MV-4-11 (cell line): ENCODE results near the gene DAO.
"Not testable (repeated sequence)": the region's sequence is repeated elsewhere in the genome, so short reads cannot be mapped to it uniquely, and the experiment has no call there.

Experiments used
- DNase-seq: peaks from one replicate; lab custom pipeline; 2025; lab: John Stamatoyannopoulos, UW

Gene DAO

DNA sequence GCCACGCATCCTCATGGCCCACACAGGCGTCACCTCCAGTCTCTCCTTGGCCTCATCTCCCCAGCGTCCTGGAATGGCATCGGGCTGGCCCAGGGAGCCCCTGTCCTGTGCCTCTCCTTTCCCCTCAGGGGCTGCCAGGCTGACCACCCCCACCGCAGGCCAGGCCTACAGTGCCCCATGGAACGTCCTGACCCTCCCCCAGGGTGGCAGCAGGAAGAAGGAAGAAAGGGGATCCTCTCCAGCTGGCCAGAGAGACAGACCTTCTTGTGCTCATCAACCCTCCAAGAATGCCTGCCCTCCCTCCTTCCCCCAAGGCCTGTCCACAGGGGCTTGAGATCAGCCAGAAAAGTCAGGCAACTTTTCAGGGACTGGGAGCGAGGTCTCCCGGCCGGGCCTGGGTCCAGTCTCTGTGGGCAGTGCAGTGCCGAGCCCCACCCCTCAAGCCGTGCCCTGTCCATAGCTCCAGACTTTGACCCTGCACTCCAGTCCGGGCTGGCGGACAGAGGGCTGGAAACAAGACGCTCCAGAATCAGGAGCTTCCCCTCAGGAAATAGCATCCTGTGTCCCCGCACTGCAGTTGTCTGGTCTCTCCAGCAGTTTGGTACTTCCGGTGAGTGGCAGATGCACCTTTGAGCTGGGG, at the start of gene DAO:
TSS of gene DAO (plus strand) at position 478 of the 640 bp plus-strand sequence. CDS start 4,915 bp downstream, outside the sequence.
- DNase-seq = no peak

DNA sequence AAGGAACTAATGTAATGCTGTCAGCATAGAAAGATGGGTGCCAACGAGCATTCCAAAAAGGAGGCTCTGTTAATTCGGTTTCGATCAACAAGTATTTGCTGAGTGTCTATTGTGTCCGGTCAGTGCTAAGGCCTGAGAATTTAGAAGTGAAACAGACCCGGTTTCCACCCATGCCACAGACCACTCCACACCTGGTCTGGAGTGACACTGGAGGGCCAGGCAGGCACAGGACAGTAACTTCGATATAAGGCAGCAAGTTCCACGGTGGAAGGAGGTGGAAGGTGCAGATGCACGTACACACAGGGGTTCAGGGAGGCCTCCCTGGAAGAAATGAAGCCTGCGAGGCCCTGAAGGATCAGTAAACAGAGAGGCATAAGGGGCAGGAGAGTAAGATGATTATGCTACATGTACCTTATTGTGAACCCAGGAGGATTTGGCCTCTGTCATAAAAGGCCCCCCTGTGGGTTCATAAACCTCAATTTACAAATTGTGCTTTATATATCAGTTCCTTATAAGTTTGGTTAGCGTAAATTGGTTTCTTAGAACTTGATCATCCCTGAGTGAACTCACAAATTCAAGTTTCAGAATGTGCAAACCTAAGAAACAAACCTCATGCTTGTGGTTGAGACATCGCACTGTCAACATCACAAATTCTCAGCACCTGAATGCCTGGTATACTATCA, 48.4 kb upstream of the DAO start:
- DNase-seq = no peak

DNA sequence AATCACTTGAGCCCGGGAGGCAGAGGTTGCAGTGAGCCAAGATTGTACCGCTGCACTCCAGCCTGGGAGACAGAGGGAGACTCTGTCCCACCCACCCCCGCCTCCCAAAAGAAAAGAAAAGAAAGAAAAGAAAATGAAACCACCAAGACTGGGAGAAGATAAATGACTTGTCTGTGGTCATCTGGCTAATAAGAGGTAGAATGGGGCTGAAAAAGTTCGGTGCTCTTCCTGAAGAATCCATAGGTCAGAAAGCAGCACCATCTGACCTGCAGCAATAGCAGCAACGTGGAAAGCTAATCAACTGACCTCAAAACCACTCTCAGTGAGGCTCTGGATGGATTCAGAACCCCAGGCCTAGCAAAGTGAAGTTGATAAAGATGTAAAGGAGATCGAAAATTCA, 47.7 kb upstream of the DAO start:
- DNase-seq = no peak

DNA sequence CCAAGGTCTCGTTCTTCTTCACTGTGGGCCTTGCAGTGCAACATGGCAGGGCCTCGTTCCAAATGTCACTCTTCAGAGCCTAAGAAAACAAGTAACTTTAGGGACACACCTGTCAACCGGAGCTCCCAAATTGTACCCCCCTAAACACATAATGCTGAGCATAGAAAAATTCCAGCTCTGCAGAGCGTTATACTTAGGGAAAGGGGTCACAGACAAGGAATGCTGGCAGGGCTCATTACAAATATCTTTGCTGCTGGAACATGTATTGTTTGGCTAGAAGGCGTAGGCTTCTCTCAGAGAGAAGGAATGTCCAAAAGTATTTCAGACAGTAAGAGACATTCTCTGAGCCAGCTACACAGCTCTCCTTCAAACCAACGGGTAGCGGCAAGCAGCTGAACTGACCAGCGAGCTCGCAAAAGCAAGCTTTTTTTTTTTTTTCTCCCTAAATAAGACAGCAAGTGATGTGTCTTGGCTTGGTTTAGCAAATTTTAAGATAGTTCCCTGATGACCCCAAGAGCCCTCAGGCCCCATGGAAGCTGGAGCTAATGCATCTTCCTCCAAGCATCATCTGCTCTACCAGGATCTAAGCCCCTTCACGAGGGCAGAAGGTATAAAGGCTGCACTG, 47.0 kb upstream of the DAO start:
- no peak for DNase-seq

DNA sequence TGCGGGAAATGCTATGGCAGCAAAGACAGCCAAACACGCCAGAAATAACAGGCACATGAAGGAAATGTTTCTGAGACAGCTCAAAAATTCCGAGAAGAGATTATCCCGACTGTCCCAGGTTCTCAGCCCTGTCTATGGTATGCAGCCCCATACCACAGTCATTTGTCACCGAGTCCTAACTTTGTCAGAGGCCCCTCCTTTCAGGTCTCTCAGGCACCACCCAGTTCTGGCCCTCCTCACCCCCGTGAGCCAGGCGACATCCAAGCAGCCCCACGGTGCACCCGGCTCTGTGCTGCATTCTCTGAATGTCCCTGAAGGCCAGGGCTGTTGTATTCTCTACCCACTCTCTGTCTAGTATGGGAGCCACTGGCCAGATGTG, 46.5 kb upstream of the DAO start:
- no peak for DNase-seq

DNA sequence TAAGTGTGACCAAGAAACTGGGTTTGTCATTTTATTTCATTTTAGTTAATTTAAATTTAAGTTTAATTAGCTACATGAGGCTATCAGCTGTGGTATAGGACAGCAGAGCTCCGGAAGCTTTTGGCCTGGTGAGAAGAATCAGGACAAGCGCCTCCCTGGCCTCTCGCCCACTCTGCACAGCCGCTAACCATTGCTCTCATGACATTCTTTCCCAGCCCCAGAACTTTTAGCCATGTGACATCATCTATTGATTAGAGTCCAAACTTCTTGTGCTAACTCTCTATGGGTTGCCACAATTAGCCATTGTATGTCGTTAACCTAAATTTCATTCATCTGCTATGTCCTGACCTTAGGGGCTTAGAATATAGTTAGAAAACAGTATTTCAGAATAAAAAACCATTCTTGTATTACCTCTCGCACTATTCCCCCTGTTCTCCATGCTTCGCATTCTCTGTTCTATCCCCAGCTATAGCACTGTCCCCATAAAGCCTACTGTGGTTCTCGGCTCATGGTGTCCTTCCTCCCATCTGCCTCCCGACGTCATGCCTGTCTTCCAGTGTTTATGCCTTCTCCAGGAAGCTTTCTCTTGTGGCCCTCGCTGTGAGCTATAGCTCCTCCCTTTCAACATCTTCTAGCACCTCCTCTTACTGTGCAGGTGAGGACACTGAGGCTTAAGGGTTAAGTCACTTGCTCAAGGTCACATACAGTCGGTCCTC, 46.0 kb upstream of the DAO start:
- DNase-seq = no peak

DNA sequence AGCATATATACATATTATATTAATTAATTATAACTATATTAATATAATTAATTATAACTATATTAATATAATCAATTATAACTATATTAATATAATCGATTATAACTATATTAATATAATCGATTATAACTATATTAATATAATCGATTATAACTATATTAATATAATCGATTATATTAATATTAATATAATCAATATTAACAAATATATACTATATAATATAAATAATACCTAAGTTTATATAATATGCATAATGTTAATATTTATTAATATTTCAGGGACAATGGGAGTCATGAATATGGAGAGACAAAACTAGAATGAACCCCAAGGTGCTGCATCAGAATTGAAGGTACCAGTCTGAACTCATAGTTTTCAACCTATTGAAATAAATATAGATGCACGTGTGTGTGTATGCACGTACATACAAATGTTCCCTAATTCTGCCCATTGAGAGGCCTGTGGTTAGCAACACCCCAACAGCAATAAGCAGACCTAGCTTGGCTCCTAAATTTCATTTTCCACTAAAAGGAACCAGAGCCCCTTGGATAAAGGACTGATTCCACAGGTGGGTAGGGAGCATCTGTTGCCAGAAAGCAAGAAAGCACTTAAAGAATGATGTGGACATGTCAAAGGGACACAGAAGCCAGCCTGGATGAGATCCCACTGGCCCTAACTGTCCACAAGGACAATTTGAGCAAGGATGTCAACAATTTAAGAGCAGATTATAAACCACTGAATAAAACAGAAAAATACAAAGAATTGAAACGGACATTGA, 43.8 kb upstream of the DAO start:
- DNase-seq = no peak

DNA sequence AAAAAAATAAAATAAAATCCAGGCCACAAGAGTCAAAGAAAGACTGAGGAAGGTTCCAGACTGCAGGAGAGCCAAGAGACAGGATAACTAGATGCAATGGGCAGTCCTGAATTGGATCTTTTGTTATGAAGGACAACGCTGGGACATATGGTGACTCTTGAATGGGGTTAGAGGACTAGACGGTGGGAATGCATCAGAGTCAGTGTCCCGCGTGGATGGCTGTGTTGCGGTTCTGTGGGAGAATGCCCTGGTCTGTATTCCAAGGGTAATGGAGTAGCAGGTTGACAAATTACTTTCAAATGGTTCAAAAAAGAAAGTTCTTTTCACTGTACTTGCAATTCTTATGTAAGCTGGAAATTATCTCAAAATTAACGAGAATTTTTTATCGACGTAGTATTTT, 42.7 kb upstream of the DAO start:
- no peak for DNase-seq

DNA sequence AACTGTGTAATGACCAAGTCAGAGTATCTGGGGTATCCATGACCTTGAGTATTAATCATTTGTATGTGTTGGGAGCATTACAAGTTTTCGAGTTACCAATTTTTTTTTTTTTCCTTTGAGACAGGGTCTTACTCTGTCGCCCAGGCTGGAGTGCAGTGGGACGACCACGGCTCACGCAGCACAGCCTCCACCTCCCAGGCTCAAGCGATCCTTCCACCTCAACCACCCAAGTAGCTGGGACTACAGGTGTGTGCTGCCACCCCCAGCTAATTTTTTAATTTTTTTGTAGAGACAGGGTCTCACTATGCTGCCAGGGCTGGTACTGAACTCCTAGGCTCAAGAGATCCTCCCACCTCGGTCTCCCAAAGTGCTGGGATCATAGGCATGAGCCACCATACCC, 42.2 kb upstream of the DAO start:
- DNase-seq = no peak

DNA sequence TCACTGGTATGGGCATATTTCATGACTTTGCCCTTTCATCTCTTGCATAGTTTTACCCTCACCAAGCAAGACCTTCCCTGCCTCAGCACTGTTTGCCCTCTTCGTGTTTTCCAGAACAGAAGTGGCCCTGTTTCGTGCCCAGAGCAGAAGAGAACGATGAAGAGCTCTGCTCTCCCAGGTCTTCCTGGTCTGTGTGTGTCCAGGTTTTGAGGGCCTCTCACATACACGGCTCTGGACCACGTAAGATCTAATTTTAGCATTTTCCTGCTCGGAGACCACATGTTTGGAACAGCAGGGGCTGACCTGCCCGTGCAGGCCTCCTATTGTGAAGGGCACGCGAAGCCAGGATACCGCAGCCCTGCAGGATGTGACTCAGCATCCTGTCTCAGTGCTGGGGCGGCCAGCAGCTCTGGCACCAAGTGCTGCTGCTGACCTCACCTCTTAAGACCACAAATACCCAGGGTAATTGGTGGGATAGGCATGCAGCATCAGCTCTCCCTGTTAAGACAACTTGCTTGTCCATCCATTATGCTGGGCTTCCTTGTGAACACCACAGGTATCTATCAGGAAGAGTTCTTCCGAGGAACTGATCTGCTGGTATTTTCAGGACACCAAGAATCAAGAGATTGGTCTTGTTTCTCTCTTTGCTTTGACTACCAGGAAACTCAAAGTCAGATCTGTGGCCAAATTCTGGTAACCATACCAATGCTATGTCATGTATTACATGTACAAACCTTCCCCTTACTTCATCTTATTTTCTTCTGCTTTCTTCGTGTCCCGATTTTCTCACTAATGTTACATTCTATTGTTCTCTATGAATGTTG, 41.5 kb upstream of the DAO start:
- DNase-seq = peak; percentile 98

DNA sequence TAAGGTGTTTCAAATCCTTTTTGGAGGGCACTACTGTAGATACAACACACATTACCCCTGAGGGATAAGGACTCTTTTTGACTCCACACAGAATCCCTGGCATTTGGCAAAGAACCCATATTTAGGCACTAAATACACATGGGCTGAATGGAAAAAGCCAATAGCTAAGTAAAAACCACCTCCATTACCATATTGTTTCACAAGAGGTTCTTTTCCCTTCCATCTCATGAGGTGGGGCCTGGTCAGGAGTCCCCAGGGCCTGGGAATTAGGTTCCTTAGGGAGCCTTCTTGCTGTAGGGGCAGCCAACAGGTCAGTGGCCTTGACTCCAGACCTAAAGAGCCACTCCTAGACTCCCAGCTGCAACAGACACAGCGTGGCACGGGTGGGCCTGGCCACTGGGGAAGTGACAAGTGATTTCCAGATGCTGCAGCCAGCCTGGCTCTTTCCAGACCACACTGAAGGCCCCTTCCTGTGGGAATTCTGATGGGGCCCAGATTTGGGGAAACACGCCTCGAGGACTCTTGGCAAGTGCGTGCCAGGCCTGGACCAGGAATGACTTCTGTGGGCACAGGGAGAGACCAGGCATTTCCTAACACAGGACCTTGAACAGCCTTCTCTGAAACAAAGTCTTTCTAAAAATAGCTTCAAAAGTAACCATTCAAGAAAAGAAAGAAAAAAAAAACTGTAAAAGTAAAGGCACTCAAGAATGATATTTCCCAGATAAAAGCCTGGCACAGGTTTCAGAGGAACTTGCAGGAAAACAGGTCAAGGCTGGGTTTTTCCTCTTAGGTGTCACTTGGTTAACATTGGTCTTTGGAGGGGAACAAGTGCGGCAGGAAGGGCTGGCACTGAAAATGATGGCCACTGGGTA, 40.6 kb upstream of the DAO start:
- no peak for DNase-seq

DNA sequence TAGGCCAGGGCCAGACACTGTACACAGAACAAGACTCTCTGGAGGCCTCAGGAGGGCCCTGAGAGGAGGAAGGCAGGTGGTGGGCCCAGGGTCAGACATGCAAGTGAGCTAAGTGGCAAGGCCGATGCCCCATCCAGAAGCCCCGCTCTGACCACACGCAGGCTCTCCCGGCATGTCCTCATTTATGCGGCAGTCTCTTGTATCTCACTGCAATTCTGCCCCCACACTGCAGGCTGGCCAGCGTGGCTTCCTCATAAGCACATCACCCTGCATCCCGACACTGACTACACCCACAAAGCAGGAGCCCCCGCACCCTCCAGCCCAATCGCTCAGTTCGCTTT, 40.0 kb upstream of the DAO start:
- peak; percentile 31 for DNase-seq

DNA sequence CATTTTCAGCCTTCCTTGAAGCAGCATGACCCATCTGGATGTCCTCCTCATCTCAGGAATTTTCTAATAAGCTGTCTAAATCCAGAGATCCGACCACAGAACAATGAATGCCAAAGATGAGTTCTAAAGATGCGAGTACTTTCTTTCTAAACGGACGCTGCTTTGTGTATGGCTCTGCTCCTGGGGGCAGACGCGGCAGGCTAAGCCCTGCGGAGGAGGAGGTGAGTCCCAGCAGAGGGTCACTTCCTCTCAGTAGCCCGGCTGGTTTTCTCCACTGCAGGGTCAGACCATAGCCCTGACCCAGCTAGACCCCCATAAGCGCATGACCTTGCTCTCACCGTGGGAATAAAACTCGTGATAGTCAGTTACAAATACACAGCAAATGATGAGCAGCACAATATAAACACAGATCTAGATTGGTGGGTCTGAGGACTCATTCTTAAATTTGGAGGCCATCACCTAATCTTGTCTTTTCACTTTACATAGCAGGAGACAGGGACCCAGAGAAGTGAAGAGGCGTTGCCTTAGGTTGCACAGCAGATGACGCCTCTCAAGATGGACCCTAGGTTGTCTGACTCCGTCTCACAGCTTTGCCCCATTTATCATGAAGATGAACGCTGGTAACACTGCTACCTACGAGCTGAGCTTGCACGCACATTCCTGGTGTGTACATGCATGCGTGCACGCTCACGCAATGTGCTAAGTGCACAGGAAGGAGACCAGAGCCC, 39.1 kb upstream of the DAO start:
- DNase-seq = no peak

DNA sequence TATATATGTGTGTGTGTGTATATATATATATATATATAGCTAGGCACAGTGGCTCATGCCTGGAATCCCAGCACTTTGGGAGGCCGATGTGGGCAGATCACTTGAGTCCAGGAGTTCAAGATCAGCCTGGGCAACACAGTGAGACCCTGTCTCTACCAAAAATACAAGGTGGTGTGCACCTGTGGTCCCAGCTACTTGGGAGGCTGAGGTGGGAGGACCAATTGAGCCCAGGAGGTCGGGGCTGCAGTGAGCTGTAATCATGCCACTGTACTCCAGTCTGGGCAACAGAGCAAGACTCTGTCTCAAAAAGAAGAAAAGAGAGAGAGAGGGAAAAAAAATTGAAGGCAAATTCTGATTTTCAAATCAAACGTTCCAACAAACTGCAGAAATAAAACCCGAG, 38.1 kb upstream of the DAO start:
- DNase-seq = not testable (repeated sequence)

DNA sequence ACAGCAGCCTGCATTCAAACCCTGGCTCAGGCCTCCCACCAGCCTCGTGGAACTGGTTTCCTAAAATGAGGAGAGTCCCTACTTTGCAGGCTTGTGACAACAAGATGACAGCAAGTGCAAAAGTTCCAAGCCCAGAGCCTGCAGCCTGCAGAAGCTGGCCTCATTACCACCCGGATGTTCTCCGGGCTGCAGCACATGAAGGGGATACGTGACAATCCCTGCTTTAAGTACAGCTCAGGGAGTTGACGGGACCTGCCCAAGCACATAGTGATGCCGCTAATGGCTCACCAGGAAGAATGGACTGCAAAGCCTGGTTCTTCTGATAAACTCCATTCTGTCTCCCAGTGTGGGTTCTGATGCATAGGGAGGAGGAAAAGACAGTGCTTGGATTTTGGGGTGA, 37.5 kb upstream of the DAO start:
- no peak for DNase-seq

DNA sequence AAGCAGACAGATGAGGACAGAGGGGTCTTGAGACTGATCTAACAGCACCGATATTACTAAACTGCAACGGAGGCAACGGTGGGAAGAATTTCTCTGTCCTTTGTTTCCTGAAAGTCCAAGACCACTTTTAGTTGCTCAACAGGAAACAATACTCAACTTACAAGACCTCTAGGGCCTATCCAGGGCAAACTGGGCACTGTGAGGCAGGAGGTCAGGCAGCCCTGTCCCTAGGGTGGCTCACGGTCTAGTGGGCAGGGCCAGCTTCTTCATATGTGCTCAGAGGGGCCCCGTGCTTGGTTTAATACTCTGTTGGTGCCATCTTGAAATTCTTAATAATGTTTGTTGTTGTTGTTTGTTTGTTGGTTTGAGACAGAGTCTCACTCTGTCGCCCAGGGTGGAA, 36.7 kb upstream of the DAO start:
- DNase-seq = peak; percentile 41

DNA sequence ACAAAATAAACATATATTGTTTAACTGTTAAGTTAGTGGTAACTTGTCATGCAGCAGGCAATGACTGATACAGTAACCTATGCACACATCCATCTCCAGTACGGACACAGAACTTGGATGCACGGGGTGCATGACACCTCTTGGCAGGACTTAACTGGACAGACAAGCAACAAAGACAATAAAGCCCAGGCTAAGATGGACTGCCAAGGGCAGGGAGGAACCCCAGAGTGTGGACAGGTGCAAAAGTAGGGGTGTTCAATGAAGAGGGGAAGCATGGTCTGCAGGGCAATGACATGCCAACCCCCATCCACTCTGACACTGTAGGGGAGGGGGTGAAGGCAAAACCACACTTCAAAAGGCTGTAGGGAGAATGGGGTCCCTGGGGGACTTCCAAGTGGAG, 34.2 kb upstream of the DAO start:
- no peak for DNase-seq

DNA sequence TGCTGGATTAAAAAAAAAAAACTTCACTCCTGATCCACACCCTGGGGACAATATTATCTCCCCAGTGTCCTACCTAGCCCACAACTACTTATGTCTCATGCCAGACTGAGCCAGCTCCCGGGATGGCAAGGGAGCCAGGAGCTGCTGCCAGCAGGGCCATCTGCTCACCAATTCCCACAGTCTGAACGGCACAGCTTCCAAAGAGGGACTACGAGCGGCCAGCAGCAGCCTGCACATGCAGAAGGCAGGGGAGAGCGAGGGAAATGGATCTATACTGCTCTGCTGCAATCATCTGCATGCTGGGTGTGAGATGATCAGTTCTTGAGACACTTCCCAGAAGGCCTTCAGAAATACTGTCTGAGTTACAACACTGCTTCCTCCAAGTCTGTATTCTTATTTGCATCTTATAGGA, 33.6 kb upstream of the DAO start:
- DNase-seq = peak; percentile 63

DNA sequence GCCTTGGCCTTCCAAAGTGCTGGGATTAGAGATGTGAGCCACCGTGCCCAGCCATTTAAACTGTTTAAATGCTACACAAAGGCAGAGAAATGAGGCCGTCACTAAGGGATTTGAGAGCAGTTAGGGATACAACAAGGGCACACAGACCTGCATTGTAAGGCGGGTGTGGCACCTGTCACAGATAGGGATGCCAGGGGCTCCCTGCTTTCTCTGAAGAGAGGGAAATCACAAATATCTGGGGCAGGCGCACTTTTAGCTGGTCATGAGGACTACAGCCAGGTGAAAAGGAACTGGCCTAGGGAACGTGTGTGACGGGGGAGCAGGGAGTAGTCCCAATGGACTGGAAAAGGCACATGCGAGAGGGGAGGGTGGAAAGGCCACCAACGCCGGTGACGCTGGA, 32.2 kb upstream of the DAO start:
- DNase-seq = no peak

DNA sequence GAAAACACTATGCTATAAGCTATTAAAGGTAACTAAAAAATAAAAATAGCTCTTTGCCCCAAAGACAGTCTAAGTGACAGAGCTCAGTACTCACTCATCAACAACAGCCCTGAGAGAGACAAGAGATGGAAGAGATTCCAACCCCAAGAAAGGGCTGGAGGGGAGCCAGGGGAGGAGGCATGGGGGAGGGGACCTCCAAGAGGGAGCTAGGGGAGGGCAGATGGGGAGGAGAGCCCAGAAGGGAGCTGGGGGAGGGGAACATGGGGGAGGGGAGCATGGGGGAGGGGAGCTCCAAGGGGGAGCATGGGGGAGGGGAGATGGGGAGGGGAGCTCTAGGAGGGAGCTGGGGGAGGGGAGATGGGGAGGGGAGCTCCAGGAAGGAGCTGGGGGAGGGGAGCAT, 30.2 kb upstream of the DAO start:
- no peak for DNase-seq
